HG03354 (cell line): ENCODE results near the gene ABHD16A.
"Not testable (repeated sequence)": the region's sequence is repeated elsewhere in the genome, so short reads cannot be mapped to it uniquely, and the experiment has no call there.

Source experiments
- ATAC-seq: cut with Tn5 transposase; IDR thresholded peaks from one replicate; pipeline ENCODE4 v1.9.1; 2021; ENCODE audit warnings: mild to moderate bottlenecking; ENCODE audit not compliant: unreplicated experiment, poor library complexity, severe bottlenecking

The ABHD16A gene

DNA sequence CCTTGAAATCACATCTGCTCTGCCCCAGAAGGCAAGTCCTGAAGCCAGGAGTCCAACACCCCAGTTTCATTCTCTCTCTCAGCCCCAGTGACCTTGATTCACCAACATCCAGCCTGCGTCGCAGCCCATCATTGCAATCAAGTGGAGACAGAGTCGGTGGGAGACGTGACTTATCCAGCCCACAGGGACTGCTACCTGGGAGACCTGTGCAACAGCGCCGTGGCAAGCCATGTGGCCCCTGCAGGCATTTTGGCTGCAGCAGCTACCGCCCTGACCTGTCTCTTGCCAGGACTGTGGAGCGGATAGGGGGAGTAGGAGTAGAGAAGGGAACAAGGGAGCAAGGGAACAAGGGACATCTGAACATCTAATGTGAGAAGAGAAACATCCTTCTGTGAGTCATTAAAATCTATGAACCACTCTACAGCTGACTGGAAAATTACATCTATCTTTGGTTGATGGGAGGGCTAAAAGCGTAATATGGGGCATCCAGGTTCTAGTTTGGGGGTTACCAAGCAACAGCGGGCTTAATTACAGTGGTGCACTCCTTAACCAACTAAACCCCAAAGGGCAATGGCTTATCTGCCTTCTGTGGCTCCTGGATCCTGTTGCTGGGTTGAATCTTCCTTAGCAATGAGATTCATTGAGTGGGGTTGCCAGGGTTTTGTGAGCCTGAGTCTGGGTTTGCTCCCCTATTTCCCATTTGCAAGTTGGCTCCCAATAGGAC, 14.5 kb upstream of the ABHD16A start:
- ATAC-seq, result no peak

DNA sequence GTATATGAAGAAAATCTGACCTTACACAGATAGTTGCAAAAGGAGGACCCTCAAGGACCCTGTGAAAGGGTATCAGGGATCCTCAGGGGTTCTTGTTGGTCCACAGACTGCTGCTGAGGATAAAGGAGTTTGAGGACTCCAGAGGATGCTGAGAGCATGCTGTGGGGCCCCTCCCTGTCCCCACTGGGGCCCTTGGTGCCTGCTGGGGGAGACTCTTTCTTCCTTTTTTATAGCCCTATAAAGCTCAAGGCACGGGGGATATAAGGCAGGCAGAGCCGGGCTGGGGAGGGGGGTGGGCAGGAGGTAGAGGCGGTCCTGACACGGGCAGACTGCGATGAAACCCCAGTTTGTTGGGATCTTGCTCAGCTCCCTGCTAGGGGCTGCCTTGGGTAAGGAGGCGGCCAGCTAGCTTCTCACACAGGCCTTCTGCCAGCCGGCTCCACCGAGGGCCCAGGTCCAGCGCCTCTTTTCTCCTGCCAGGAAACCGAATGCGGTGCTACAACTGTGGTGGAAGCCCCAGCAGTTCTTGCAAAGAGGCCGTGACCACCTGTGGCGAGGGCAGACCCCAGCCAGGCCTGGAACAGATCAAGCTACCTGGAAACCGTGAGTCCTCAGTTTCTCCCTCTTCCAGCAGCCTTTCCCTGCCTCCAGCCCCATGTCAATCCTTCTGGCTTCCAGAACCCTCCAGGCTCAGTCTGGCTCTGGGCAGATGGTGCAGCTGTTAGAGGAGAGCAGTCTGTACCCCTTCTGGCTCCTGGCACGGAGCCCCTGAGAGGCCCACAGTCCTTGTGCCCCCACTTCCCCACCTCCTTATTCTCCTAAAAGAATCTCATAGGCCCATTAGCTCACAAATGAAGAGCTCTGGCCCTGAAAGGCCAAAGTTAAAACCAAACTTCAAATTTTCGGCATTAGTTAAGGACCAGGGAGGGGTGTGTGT, 12.2 kb upstream of the ABHD16A start, which contains the start of gene LY6G6D:
Gene LY6G6D, plus strand, starts transcription at position 327 of the 937 bp plus-strand sequence. Its CDS starts 8 bp downstream, at position 335.
- no peak for ATAC-seq

DNA sequence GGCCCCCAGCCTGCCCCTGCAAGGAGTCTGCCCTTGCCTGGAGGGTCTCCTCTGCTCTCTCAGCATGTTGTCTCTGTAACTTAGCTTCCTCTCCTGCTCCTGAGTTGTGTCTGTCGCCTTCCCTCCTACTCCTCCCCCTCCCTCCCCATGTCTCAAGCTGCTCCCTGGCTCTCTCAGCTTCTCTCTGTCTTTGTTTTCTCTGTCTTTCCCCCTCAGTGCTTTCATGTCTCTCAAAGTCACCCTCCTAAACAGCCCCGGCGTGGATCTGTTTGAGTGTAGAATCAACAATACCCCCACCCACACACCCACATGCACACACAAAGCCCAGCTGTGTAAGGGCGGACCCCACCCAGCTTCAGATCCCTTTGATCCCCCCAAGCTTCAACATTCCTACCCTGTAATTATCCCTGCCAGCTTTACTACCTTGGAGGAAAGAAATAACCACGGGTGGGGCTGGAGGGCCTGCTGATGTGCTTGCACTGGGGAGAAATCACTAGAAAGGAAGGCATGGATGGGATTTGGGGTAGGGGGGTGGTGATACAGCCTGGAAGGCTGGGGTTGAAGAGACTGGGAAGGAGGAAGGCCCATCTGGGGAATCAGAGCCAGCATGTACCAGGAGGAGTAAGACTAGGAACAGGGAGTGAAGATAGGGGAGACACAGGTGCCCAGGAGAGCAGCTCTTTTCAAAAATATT, 11.0 kb upstream of the ABHD16A start:
- no peak for ATAC-seq

GRCh38 chr6:31713465-31713864, 10.3 kb upstream of the ABHD16A start:
- no peak for ATAC-seq

GRCh38 chr6:31712296-31712695, 9.2 kb upstream of the ABHD16A start:
- no peak for ATAC-seq

- ATAC-seq, result no peak
Observed at GRCh38 chr6:31711233-31711632, 8.1 kb upstream of the ABHD16A start.

GRCh38 chr6:31710523-31711219, 7.5 kb upstream of the ABHD16A start:
- ATAC-seq, result no peak

DNA sequence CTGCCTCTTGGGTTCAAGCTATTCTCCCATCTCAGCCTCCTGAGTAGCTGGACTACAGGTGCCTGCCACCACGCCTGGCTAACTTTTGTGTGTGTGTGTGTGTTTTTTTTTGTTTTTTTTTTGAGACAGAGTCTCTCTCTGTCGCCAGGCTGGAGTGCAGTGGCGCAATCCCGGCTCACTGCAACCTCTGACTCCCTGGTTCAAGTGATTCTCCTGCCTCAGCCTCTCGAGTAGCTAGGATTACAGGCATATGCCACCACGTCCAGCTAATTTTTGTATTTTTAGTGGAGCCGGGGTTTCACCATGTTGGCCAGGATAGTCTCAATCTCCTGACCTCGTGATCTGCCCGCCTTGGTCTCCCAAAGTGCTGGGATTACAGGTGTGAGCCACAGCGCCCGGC, 6.0 kb upstream of the ABHD16A start:
- ATAC-seq, result not testable (repeated sequence)

DNA sequence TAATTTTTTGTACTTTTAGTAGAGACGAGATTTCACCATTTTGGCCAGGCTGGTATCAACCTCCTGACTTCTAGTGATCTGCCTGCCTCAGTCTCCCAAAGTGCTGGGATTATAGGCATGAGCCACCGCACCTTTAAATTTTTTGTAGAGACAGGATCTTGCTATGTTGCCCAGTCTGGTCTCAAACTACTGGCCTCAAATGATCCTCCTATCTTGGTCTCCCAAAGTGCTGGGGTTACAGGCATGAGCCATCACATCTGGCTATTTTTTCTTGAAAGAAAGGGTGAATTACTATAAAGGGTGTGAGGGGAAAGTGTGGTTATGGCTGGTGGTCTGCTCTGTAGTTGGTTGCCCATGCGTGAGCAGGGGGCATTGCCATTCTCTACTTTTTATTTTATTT, 5.1 kb upstream of the ABHD16A start:
- no peak for ATAC-seq

DNA sequence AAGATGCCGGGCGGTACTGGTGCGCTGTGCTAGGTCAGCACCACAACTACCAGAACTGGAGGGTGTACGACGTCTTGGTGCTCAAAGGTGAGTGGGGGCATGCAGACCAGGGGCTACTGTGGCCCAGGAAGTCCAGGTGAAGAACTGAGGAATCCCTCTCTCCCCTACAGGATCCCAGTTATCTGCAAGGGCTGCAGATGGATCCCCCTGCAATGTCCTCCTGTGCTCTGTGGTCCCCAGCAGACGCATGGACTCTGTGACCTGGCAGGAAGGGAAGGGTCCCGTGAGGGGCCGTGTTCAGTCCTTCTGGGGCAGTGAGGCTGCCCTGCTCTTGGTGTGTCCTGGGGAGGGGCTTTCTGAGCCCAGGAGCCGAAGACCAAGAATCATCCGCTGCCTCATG, 4.6 kb upstream of the ABHD16A start:
- no peak for ATAC-seq

GRCh38 chr6:31706599-31706998, 3.5 kb upstream of the ABHD16A start, which contains the start of gene LY6G6F:
LY6G6F (plus strand) TSS chr6:31706866; CDS start chr6:31706907, 41 bp downstream.
- ATAC-seq, result no peak

- ATAC-seq, result no peak
Observed at GRCh38 chr6:31705931-31706330, 2.8 kb upstream of the ABHD16A start.

DNA sequence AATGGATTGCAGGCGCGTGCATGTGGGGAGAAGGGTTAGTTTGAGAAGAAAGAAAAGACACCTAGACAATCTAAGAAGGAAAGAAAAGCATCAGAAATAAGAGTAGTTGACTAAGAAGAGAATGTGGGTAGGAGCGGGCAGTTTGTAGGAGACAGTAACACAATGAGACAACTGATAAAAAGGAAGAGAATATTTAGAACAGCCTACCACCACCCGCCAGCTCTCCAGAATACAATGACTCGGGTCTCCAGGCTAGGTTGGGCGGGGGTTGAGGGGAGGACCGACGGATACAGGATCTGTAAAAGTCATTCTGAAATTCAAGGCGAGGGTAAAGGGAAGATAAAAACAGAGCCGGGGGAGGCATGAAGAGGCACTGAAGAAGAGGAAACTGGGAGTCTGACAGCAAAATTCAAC, 712 bp downstream of the ABHD16A start:
- no peak for ATAC-seq

DNA sequence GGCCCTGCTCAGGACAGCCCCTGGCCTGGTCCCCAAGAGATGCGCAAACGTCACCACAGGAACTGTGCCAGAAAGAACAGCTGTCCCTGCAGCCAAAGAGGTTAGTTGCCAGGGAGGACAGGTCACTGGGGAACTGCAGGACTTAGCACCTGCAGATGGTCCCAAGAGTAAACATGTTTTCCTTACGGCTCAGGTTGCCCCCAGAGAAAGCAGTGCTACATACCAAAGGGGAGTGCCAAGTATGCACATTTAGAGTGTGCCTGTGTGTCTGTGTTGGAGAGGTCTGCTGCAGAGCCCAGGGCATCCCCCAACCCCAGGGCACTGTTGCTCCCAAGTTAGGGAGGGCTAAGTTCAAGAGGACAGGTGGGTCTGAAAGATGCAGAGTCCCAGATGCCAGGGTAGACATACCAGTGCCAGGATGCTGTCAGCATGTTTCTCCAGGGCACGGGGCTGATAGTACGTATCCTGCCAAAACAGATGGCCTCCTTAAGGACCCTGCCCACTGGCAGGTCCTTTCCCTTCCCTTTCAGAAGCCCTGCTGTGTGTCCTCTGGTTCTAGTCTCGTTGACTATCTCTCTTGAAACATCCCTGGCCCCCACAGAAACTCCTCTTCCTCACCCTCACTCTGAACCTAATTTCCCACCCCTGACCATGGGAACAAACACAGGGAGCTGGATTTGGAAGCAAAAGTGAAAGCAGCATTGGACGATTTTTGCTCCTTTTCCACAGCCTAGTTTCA, 1.3 kb downstream of the ABHD16A start:
- ATAC-seq, result no peak

GRCh38 chr6:31700740-31701401, 2.3 kb downstream of the ABHD16A start:
- no peak for ATAC-seq

DNA sequence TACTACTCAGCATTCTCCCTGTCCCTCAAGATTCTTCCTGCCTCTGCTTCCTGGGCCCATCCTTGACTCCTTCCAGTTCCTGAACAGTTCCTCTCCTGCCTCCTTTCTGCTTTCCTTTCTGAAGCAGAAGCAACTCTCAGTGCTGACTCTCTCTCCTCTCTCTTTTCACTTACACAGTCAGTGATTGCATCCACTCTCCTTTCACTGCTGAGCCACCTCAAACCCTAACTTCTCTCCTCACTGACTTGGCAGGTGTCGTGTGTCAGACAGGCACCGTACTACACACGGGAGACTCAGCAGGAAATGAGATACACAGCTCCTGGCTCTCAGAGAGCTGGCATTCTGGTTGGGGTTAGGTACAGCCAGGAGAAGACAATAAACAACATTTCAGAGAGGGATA, 5.6 kb downstream of the ABHD16A start:
- no peak for ATAC-seq

DNA sequence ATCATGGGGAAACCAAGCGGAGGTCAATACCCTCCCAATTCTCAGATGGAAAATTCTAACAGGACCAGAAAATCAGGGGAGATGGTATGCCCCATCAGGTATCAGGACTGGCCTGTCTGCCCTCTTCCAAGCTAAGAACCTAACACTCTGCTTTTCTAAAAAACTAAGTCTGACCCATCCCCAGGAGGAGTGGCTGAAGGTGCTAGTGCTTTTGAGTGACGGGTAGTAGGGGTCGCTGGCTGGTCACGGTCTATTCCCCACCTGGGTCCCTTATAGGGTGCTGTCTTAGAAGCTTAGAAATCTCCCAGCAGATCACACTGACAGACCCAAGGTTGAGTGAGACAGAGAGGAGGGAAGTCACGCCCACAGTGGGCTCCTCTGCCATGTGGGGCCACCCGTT, 9.6 kb downstream of the ABHD16A start:
- ATAC-seq, result no peak

GRCh38 chr6:31692886-31693285, 10.2 kb downstream of the ABHD16A start:
- ATAC-seq, result no peak
